MCF 10A (cell line): ENCODE measurements around the gene RRM1. TPM values are rescaled to one million over a fixed set of nuclear protein-coding genes. Genes with fewer than 3 reads are reported as not detected.
"Not testable (repeated sequence)": the region's sequence is repeated elsewhere in the genome, so short reads cannot be mapped to it uniquely, and the experiment has no call there.

Source experiments
- BruUV-seq: library from RNA; stranded (reverse); fragments of 400-500 nt; replicated peaks from 2 replicates; lab custom pipeline; 2021; lab: Mats Ljungman, UMichigan
- CTCF ChIA-PET: fragments of 300-600 bp; sonication (Branson Sonifier 250); formaldehyde crosslinking; extraction: SDS; loops from one replicate; lab custom pipeline; 2021; ENCODE audit warnings: antibody characterized with exemption, inconsistent platforms; lab: Yijun Ruan, JAX
- POLR2A ChIA-PET: fragments of 300-600, 350-650 bp; sonication (Branson Sonifier 250); formaldehyde crosslinking; extraction: SDS; loops from one replicate; lab custom pipeline; 2020; ENCODE audit warnings: antibody characterized with exemption, inconsistent platforms; lab: Yijun Ruan, JAX
- DNase-seq: peaks from one replicate; pipeline ENCODE4 v3.0.0-alpha.2; 2018; ENCODE audit not compliant: unreplicated experiment
- H3K27ac Mint-ChIP-seq: one replicate; pipeline ENCODE4 v1.8.0; 2022; ENCODE audit warnings: mild to moderate bottlenecking, low read depth, mixed read lengths; ENCODE audit not compliant: unreplicated experiment
- H3K27me3 Mint-ChIP-seq: one replicate; pipeline ENCODE4 v1.8.0; 2022; ENCODE audit warnings: mixed read lengths; ENCODE audit not compliant: insufficient read depth, unreplicated experiment
- H3K36me3 Mint-ChIP-seq: one replicate; pipeline ENCODE4 v1.8.0; 2022; ENCODE audit warnings: mild to moderate bottlenecking, moderate library complexity, mixed read lengths; ENCODE audit not compliant: insufficient read depth, unreplicated experiment
- H3K4me1 Mint-ChIP-seq: one replicate; pipeline ENCODE4 v1.8.0; 2022; ENCODE audit warnings: mixed read lengths; ENCODE audit not compliant: insufficient read depth, unreplicated experiment
- H3K4me3 Mint-ChIP-seq: one replicate; pipeline ENCODE4 v1.8.0; 2022; ENCODE audit warnings: mild to moderate bottlenecking, moderate library complexity, mixed read lengths; ENCODE audit not compliant: unreplicated experiment
- H3K9me3 Mint-ChIP-seq: one replicate; pipeline ENCODE4 v1.8.0; 2022; ENCODE audit warnings: mixed read lengths; ENCODE audit not compliant: unreplicated experiment
- CTCF ChIP-seq: fragments of 200-600 bp; IDR thresholded peaks from one replicate; pipeline ENCODE4 v1.8.0; 2022; ENCODE audit warnings: antibody characterized with exemption, mild to moderate bottlenecking; ENCODE audit not compliant: unreplicated experiment
- intact Hi-C: fragments of 100-400 bp; cut with micrococcal nuclease; formaldehyde crosslinking; loops from 2 replicates; pipeline ENCODE4 v1.14.1; 2022
- total RNA-seq: library from RNA; stranded (reverse); gene quantifications from 2 replicates; pipeline ENCODE4 v1.2.3, GENCODE V29; 2022

RRM1 gene
- total RNA-seq, 1 experiment from 2014 or later, result 86.1 TPM

- H3K9me3 Mint-ChIP-seq, result no peaks in the 10 kb centered on the region
- no peak overlapping the region for H3K27ac Mint-ChIP-seq
- no peak for TF ChIP-seq CTCF
- H3K4me1 Mint-ChIP-seq, result peaks cover 20% of the 10 kb centered on the region
- BruUV-seq, result no TSS peak
- no peaks in the 10 kb centered on the region for H3K27me3 Mint-ChIP-seq
- no peak overlapping the region for H3K4me3 Mint-ChIP-seq
- intact Hi-C loops, result no loop called here
- peaks cover 6% of the 10 kb centered on the region for H3K36me3 Mint-ChIP-seq
- no peak for DNase-seq
- ChIA-PET POLR2A (no interaction called here), CTCF (interaction anchor here (0.6 to 6.6 kb wide), 6 partner anchors 12 to 200 kb away, joined by 3 to 59 read pairs (median 11); partner anchors contain the start of gene STIM1)
Measured at GRCh38 chr11:4049006-4049405, 45.6 kb upstream of the RRM1 start.

DNA sequence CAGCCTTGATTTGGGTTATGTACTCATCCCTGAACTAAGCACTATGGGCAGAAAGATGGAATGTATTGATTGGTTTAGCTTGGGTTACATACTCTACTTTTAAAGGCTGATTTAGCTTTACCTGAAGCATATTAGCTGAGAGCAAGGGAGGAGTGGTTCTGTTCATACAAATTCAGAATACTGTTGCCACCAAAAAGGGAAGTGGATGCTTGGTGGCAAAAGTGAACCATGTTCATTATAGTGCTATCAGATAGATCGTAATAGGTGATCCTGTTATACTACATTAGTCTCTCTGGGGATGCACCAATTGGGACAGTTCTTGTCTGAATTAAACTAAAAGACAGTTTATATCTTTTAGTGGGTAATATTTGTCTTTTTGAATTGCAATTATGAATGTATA lies 44.5 kb upstream of the RRM1 start:
- no peak for DNase-seq
- POLR2A ChIA-PET, result no interaction called here
- TF ChIP-seq CTCF, result no peak
- no TSS peak for BruUV-seq
- H3K4me1 Mint-ChIP-seq, result peaks cover 8% of the 10 kb centered on the region
- H3K36me3 Mint-ChIP-seq, result peaks cover 6% of the 10 kb centered on the region
- CTCF ChIA-PET, result interaction anchor here (0.6 to 6.6 kb wide), 5 partner anchors 10 to 377 kb away, joined by 3 to 59 read pairs (median 7); partner anchors contain the start of gene STIM1
- H3K9me3 Mint-ChIP-seq, result no peaks in the 10 kb centered on the region
- no peak overlapping the region for H3K27ac Mint-ChIP-seq
- no peaks in the 10 kb centered on the region for H3K27me3 Mint-ChIP-seq
- H3K4me3 Mint-ChIP-seq, result no peak overlapping the region
- intact Hi-C loops, result no loop called here

GRCh38 chr11:4053200-4053599 lies 41.4 kb upstream of the RRM1 start:
- POLR2A ChIA-PET, H3K27me3 Mint-ChIP-seq, intact Hi-C loops, BruUV-seq, DNase-seq, H3K9me3 Mint-ChIP-seq, H3K27ac Mint-ChIP-seq, H3K4me3 Mint-ChIP-seq, H3K4me1 Mint-ChIP-seq: not testable (repeated sequence)
- peaks cover 12% of the 10 kb centered on the region for H3K36me3 Mint-ChIP-seq
- CTCF ChIA-PET, result interaction anchor here (0.7 to 8.2 kb wide), 3 partner anchors 9 to 200 kb away, joined by 3 to 74 read pairs (median 10); partner anchors contain the start of gene STIM1

DNA sequence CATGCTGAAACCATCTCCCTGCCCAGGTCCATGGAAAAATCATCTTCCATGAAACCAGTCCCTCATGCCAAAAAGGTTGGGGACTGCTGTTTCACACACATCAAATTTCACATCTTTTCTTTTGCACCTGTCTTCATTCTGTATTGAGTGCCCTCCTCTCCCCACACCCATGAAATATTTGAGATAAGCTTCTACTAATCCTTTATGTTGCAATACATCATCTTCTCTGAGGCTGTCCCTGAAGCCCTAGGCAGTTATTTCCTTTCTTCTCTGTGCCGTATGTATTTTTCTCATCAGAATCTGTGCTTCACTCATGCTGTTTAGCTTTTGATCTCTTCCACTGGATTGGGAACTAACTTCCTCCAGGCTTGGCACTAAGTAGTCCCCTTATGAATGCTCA lies 40.0 kb upstream of the RRM1 start:
- TF ChIP-seq CTCF, result no peak
- Mint-ChIP-seq H3K36me3 (peaks cover 12% of the 10 kb centered on the region), H3K27ac (no peak overlapping the region), H3K27me3 (no peaks in the 10 kb centered on the region), H3K9me3 (no peaks in the 10 kb centered on the region), H3K4me3 (no peak overlapping the region), H3K4me1 (no peaks in the 10 kb centered on the region)
- ChIA-PET CTCF (interaction anchor here (0.6 to 8.2 kb wide), 11 partner anchors 10 to 315 kb away, joined by 3 to 77 read pairs (median 4); partner anchors contain the start of gene STIM1), POLR2A (interaction anchor here (1.1 kb wide), 1 partner anchor 8 kb away, joined by 3 read pairs; no protein-coding TSS in a partner anchor)
- BruUV-seq, result no TSS peak
- intact Hi-C loops, result no loop called here
- DNase-seq, result no peak
